H4 (cell line): ENCODE results near the gene FOXO1. TPM values are rescaled to one million over a fixed set of nuclear protein-coding genes. Genes with fewer than 3 reads are reported as not detected.

Experiments used
- DNase-seq: peaks from one replicate; pipeline ENCODE4 v3.0.0-alpha.2; 2015; ENCODE audit warnings: low spot score
- total RNA-seq: library from RNA; depleted of rRNA; stranded (reverse); fragments of >200 nt; shearing (Covaris generic); gene quantifications from 2 replicates; pipeline ENCODE4 v1.2.3, GENCODE V29; 2014

FOXO1 gene
- total RNA-seq, 1 experiment from 2014 or later, result 1.7 TPM

DNA sequence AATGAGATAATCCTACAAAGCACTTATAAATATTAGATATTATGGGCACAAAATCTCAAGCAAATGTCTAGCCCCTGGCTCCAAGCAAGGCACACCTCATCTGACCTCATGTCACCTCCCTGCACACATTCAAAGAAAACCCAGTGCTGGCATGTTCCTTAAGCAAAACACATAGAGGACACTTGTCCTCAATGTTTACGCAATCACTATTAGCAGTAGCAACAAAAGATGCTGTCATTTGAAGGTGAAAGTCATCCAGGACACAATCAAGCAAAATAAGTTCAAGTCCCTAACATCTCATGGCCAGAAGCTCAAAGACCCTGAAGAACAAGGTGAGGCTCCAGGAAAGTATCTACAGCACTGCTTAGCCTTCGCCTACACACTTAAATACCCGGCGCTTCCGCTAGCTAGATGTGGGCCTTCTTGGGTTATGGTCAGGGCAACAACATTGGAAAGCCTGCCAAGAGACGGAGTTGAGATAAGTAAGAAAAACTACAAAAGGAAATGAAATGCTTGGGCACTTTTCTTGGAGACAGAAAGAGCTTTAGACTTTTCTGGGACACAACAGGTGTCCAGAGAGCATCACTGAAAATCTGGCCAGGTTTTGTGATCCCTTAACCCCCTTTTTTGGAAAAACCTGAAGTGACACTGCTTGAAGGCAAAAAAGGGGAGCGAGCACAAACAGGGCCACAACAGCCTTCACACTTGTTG, 85.7 kb downstream of the FOXO1 start:
- DNase-seq, result no peak

DNA sequence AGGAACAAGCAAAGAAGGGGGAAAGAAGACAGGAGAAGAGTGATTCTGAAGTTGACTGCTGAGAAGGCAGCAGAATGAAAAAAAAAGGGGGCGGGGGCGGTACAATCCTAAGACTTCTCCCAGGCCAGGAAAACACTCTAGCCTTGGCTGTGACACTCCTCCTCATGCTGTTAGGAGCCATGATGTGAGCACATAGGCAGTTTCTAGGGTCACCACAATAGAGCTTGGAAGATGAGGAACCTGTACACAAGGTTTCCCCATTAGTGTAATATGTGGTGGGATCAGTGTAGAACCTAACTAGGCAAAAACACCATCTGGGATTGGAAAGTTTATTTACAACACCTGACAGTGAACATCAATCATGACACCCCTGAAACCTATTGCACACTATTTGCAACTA, 86.9 kb downstream of the FOXO1 start:
- DNase-seq, result no peak

DNA sequence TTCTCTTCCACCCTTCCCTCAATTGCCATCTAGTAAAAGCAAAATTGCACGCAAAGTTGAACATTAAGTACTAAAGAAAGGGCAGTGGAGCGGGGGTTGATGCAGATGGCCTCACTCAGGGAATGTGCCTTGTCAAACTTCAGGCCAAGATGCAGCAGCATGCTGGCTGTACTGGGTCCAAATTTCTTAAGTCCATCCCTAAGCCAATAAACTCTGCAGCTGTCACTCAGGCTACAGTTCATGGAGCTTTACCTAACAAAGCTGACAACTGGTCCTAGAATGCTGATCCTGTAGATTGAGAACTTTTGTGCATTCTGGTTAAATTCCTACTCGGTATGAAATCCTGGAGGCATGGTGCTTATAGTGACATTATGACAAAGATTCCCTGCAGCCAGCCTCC, 88.4 kb downstream of the FOXO1 start:
- no peak for DNase-seq

DNA sequence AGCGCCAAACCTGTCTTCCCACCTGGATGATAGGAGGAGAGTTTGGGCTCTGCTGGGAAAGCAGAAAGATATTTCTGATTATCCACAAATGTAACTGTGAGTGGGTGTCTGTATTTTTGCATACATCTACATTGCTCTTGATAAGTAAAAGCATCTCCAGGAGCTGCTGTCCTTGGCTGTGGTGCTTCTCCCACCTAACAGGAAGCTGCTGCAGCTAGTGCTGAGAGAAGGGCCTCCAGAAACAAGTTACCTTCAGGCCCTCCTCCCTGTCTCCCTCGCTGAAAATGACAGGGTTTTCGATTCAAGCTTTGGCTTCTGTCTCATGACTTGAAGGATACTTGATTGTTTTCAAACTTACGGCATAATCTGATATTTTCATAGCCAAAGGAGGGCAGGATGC, 90.1 kb downstream of the FOXO1 start:
- no peak for DNase-seq

DNA sequence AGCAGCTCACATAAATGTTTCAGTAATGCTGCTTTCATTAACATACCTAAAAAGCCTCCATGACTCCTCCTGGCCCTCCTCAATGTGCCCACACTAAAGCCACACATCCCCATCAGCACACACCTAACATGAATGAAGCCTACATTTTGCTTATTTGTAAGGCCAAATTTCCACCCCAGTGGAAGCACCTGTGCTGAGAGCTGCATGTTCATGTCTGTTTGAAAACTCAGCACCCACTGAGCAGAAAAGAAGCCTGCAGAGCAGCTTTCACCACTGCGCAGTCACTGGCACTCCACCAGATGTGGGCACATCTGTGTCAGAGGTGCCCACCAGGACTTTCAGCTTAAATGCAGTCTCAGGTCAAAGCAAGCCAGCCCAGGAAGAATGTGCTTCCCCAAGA, 93.5 kb downstream of the FOXO1 start:
- DNase-seq, result no peak

DNA sequence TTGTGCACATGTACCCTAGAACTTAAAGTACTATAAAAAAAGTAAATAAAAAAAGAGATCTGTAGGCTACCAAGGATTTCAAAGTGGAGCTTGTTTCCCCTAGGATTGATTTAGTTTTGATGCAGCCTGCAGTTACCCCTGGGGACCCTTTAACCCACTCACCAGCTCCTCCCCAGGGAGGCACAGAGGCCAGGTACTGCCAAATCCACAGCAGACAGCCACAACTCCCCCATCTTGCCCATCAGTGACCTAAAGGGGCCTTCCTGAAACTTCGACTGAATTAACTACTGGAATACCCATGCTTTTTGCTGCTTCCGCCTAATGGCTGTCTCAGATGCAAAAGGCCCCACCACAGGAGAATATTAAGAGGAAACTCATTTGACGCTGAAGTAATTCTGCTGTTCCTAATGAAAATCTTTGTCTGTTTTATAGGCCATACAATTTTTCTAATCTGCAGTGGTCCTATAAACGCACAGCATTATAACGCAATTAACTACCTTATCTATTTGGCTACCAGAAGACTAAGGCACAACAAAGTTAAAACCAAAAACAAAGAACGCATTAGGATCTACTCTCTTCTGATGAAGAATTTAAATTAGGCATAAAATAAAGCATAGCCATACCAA, 95.0 kb downstream of the FOXO1 start:
- no peak for DNase-seq

DNA sequence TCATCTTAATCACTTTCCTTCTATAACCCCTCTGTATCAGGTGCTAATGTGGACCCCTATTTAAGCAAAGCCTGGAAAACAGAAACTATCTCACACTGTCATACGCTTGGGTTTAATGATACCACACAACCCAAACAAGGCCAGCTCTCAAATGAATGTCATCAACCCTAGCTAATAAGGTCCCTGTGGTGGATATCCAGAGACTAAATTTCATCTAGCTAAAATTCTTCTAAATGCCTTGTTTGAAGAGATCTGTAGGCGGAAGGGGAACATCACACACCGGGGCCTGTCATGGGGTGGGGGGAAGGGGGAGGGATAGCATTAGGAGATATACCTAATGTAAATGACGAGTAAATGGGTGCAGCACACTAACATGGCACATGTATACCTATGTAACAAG, 95.5 kb downstream of the FOXO1 start:
- no peak for DNase-seq

DNA sequence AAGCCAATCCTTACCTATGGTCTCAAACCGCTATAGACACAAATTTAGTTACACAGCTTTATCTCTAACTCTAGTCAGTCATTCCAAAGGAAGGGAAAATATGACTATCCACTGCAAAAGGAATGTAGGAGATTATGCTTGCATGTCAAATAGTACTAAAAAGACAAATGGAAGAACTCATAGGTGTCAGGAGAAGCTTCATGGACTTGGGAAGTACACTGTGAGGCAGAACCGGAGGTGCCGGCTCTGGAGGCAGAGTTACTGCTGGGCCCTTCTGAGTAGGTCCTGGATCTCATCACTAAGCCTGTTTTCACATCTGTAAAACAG, 97.5 kb downstream of the FOXO1 start:
- DNase-seq, result no peak

DNA sequence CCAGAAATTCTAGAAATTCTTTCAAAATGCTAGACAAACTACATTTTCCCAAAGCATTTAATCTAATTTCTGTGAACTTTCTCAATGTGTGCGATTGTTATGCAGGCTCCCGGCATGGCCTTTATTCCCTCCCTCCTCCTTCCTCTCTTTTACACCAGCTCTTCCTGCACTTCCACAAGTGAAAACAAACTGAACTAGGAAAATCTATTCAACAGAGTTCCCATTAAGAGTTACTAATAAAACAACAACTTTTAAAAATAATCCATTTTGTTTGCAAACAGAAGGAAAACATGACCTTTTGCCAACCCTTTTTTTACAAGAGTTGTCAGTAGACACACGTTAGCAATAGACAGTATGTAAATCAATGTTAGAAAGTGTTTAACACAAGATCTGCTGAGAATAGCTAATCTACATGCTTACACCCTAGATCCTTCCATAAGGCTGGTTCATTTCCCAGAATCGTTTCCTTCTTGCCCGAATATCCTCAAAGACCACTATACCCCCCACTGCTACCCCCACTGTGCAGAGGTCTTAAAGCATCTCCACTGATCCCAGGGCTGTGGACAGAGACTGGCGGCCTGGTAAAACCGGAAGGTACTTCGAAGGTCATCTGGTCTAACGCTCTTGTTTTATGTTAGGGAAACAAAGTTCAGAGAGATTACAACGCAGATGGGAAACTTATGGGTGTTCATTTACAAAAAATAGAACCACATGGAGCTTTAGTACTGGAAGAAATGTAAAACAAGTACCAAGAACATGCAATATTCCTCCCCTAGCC, 98.0 kb downstream of the FOXO1 start:
- DNase-seq, result no peak

DNA sequence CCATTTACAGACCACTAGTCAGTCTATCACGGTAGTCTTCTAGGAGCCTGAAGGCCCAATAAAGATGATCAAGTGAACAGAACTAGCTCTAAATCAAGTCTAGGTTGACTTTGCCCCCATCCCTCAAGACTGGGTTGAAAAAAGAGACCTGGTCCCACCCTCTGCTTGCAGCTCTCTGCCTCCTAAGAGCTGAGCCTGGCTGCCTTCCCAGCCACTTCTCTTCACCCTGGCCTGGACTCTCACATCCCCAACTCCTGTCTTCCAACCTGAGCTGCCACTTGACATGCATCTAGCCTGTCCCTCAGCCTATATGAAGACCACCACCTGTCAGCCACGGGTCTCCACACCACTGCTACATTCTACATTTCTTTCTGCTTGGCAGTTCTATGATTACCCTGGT, 99.6 kb downstream of the FOXO1 start:
- no peak for DNase-seq

DNA sequence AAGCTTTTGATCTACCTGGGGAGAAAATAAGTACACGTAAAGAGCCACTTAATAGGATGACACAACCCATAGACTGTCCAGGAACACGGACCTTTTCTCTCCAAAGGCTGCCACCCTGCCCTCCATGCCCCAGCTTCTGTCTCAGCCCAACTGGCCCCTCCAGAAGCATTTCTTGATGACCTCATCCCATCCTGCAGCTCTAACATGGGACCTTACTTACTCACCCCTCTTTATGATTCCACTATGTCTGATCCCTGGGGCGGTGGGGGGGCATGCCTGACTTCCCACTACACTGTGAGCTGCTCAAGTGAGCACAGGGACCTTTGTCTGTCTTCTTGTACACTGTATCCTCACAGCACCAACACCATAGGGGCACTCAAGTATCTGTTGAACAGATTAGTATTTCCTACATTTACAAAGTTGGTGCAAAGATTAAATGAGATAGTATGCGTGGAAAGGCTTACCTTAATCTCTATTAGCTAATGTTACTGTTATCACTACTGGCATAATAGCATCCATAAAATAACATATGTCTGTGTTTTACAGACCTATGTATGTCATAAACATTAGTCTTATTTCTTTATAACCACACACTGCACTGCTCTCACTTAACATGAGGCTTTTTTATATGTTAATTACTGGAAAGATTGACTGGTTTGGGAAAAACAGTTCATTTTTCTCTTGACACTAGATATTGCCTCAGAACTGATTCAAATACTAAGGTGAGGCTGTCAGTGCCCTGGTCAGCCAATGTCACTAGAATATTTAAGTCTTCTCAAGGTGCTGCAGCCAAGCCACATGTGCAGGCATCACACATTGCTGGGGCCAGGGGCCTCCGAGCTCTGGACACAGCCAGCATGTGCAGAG, 100.9 kb downstream of the FOXO1 start:
- DNase-seq, result no peak

DNA sequence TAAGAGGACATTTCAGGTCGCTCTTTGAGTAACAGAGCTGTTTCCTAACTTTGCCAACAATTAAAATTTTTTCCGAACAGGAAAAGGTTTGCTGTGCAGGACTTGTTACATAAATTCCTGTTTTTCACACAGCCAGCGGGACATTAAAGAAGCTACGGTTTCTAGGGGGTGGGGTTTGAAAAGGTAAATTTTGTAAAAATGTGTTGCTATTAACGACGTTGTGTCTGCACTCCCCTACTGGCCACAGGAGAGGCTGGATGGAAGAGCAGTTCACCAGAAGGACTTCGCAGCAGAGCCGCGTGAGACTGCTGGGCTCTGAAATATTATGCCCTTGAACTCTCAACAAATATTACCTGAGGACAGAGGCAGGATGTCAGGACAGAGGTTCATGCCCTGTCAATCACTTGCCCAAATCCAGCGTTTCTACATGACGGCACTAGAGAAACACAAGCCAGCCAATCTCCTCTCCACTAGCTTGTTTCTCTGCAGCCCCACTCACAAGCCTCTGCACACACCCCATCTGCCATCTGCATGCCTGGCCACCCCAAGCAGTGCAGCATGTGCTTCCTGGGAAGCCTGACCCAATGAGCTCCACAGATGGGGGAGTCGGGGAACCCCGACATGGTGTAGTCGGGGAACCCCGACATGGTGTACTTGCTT, 102.0 kb downstream of the FOXO1 start:
- DNase-seq, result no peak

DNA sequence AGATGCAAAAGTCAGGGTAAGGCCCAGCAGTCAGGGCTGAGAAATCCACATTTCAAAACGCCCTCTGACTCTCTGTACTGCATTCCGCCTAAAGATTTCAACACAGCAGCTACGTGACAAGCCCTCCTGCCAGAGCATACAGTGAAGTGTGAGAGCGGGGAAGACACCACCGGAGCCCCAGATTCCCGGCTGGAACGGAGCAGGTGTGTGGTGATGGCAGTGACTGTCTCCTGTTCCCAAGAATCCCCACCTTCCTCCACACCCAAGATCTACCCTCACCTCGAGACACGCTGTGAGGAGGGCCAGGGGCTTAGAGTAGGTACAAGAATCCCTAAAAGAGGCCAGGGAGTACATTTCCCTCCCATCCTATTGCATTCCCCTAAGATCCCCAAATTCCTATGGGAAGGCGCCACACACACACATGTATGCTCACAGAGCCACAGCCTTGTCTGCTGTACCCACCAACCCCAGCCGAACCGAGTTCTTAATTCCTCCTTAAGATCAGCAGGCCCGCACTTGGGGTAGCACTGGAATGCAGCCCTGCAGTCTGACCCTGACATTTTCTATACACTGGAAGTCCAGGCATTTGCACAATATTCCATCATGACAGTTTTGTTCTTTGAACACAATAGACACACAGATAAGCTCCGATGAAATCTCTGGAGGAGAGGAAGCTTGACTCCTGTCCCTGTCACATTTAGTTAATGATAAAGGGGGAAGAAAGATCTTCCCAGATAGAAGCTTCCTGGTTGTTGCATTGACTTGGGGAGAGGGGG, 102.9 kb downstream of the FOXO1 start:
- DNase-seq, result no peak

DNA sequence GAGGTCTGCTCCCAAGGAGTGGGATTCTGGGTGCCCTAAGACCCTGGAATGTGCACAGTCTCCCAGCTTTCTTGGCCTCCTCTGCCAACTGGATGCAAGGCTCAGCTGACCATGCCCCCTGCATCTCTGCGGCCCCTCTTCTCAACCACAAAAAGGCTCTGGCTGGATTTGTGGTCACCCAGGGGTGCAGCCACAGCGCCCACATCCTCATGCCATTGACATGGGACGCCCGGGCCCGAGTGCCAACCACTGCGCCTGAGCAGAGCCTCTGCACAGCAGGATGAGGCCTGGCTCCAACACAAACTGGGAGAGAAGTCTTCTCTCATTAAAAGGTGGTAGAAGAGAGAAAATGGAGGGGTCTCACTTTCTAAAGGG, 103.5 kb downstream of the FOXO1 start:
- DNase-seq, result peak; percentile 61

DNA sequence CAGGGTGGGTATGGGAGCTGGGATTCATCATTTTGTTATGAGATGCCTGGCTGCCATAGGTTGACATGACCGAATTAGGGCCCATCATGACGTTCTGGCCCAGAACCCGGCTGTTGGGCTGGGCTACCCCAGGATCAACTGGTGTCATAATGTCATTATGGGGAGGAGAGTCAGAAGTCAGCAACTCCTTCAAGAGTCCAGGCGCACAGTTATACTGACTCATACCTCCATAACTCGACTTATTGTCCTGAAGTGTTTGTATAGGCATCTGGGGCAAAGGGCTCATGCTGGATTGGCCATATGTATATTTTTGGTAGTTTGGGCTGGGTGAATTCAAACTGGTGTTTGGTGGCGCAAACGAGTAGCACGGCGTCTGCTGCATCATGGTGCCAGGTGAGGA, 106.5 kb downstream of the FOXO1 start:
- DNase-seq, result no peak

DNA sequence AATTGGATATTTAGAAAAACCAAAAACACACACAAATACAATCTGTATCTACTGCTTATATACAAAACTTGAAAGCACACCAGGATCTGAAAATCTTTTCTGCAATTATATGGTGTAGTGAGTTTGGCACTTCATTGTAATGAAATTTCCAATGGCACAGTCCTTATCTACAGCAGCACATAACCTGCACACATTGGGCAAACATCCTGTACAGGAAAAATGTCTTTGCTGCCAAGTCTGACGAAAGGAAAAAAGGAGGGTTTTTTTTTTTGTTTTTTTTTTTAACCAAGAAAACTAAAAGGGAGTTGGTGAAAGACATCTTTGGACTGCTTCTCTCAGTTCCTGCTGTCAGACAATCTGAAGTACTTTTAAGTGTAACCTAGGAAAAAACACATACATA, 107.8 kb downstream of the FOXO1 start:
- no peak for DNase-seq

DNA sequence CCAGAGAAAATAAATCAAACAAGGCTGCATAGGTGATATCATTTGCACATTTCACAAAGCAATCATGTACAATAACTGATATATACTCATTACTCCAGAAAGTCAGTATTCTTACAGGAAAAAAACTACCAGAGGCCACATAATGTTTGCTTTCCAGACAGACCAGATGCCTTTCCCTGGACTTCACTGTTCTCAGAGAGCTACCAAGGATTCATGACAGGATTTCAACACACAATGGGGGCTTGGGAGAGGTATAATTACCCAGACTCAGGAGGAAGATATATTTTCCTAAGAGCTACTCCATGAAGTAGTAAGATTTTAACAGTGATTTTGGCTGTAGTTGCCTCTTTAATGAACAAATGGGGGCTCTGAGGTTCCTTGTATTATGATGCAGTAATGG, 110.0 kb downstream of the FOXO1 start:
- no peak for DNase-seq

DNA sequence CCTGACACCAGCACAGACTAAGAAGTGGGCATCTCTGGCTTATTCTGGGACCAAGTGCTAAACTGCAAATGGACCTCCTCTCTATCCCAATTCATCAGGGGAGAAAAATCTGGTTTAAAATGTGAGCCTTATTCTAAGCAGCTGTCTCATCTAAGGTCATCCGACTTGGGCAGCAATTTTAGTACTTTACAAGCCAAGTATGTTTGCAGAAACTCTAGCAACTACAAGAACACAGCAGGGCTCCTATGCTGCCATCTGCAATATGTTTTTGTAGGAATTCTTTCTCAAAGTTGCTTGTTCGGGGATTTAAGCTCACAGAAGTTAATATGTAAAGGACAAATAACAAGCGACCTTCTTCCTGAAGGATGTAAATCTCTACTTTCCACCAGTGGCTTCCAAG, 113.1 kb downstream of the FOXO1 start:
- DNase-seq, result no peak

DNA sequence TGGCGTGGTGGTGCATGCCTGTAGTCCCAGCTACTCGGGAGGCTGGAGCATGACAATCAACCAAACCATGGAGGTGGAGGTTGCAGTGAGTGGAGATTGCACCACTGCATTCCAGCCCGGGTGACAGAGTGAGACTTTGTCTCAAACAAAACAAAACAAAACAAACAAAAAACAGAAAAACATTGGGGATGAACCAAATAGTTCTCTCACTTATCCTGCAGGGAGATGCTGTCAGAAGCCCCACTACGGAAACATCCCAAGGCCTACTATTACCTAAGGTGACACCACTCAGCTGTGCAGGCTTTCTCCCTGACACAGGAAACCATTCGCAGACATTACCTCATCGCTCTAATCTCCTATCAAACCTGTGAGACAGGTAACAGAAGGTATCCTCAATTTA, 113.5 kb downstream of the FOXO1 start:
- no peak for DNase-seq

DNA sequence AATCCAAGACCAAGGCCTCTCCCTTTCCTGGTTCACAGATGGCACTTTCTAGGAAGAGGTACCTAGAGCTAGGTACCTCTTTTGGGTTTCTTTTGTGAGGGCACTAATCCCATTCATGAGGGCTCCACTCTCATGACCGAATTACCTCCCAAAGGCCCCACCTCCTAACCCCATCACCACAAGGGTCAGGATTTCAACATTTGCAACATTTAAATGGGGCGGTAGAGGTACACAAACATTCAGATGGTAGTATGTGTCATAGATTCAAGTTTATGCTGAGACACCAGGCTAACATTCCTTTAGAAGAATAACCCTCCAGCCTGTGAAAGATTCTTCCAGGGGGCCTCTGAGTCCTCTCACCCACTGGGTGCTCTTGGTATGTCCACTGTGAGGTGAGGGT, 116.3 kb downstream of the FOXO1 start:
- DNase-seq, result no peak

DNA sequence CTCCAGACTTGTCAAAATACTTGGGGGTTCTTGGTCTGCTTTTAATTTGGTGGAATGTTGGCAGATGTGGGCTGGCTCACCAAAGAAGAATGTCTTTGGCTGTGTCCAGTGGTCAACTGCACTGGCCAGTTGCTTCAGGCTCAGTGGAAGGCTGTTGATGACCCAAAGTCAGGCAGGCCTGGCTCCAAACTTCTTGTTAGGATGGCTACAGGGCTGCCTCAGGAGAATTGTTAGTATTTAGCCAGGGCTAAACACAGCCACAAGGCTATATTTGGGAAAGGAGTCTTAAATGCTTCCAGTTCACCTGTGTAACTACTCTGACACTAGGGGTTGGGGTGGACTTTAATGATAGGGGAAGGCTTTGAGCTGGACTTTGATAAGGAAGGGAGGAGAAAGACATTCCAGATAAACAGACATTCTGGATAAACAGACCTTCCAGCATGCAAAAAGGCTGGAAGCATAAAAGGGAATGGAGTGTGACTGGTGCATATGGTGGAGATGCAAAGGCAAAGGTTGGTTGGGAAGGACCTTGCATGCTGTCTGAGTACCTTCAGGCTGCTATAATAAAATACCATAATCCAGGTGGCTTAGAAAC, 116.8 kb downstream of the FOXO1 start:
- no peak for DNase-seq
